K562 treated with DMSO at 1 percent for 4 hours (cell line): ENCODE data around the gene NR1I3. TPM values are rescaled to one million over a fixed set of nuclear protein-coding genes. Genes with fewer than 3 reads are reported as not detected.

Source experiments
- total RNA-seq: library from RNA; unstranded; fragments of 300-600 nt; gene quantifications from 2 replicates; pipeline ENCODE4 v1.2.3, GENCODE V29; 2022; ENCODE audit not compliant: insufficient read depth

The NR1I3 gene, protein sequence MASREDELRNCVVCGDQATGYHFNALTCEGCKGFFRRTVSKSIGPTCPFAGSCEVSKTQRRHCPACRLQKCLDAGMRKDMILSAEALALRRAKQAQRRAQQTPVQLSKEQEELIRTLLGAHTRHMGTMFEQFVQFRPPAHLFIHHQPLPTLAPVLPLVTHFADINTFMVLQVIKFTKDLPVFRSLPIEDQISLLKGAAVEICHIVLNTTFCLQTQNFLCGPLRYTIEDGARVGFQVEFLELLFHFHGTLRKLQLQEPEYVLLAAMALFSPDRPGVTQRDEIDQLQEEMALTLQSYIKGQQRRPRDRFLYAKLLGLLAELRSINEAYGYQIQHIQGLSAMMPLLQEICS
- total RNA-seq, result not detected in 2 replicates

DNA sequence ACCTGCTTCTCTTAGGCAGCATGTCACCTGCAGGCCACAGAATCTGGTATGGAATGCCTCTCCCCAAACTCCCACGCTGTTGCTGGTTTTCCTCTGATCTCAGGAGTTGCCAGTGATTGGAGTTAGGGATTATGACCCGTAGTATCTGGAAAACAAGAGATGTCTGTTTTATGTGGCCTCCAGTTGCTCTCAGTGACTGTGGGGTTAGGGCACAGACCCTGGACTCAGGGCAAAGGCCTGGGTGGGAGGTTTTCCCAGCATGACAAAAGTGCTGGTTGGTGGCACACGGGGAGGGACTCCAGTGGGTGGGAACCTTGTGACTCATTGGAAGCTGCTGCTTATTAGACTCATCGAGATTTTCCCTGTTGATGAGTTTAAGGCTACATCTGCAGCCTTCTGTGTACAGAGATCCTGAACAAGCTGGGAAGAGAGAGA, at the start of gene NR1I3:
Gene NR1I3, minus strand, starts transcription at position 165 of the 435 bp plus-strand sequence. CDS start 1,638 bp downstream, outside the sequence.

GRCh38 chr1:161258439-161259344, 20.7 kb upstream of the NR1I3 start, which contains the start of gene PCP4L1:
Gene PCP4L1 (plus strand): TSS chr1:161258745. CDS start chr1:161258975, 230 bp downstream.

GRCh38 chr1:161225534-161226319, 12.3 kb downstream of the NR1I3 start, which contains the start of gene TOMM40L:
Gene TOMM40L (plus strand): TSS chr1:161226060. CDS start chr1:161226490, 430 bp downstream.

DNA sequence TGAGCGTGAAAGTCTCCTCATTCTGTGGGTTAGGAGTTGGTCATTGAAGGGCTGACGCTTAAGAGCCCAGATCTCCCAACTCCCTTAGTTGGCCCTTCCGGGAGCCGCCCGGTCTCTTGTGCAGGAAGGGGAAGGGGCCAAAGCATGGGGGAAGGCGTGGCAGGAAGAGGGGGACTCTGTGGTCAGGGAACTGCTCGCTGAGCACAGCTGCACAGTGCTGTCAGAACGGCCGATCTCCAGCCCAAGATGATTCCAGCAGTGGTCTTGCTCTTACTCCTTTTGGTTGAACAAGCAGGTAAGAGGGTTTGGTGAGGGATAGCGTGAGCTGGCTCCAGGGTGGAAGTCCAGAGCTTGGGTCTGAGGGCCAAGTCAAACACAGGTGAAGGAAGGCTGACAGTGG, 22.9 kb downstream of the NR1I3 start, which contains the start of gene FCER1G:
Gene FCER1G, plus strand, starts transcription at position 220 of the 400 bp plus-strand sequence. Its CDS starts 27 bp downstream, at position 247.

GRCh38 chr1:161201836-161202712, 35.9 kb downstream of the NR1I3 start, which contains the start of gene NDUFS2:
Gene NDUFS2 (plus strand): TSS chr1:161202367. CDS start chr1:161202386, 19 bp downstream.

GRCh38 chr1:161198897-161199431, 39.0 kb downstream of the NR1I3 start, which contains the start of gene ADAMTS4:
Gene ADAMTS4 (minus strand): TSS chr1:161199054. CDS start chr1:161198627, 427 bp downstream.

Other genes with a start within 250 kb of the NR1I3 start
- gene F11R, start 217.1 kb downstream of the NR1I3 start, total RNA-seq, result 44.0 and 45.4 TPM in 2 replicates
- not detected in 2 replicates for gene TSTD1, start 199.2 kb downstream of the NR1I3 start, total RNA-seq
- gene USF1, start 192.2 kb downstream of the NR1I3 start, total RNA-seq, result 53.7 and 57.3 TPM in 2 replicates
- gene ARHGAP30, start 168.3 kb downstream of the NR1I3 start, total RNA-seq, result not detected in 2 replicates
- gene NECTIN4, start 148.6 kb downstream of the NR1I3 start, total RNA-seq, result not detected in 2 replicates
- gene KLHDC9, start 139.8 kb downstream of the NR1I3 start, total RNA-seq, result not detected in 2 replicates
- 145 and 191 TPM in 2 replicates for gene PFDN2, start 120.2 kb downstream of the NR1I3 start, total RNA-seq
- gene NIT1, start 120.1 kb downstream of the NR1I3 start, total RNA-seq, result 26.6 and 27.9 TPM in 2 replicates
- gene DEDD, start 105.5 kb downstream of the NR1I3 start, total RNA-seq, result 22.8 and 25.7 TPM in 2 replicates
- gene UFC1, start 84.2 kb downstream of the NR1I3 start, total RNA-seq, result 89.4 and 115 TPM in 2 replicates
- 18.7 and 24.9 TPM in 2 replicates for gene USP21, start 78.7 kb downstream of the NR1I3 start, total RNA-seq
- 20.5 and 26.6 TPM in 2 replicates for gene PPOX, start 71.8 kb downstream of the NR1I3 start, total RNA-seq
- gene B4GALT3, start 60.7 kb downstream of the NR1I3 start, total RNA-seq, result 67.8 and 78.2 TPM in 2 replicates
- gene ADAMTS4, start 39.1 kb downstream of the NR1I3 start, total RNA-seq, result 0.65 and 0.77 TPM in 2 replicates
- gene NDUFS2, start 35.8 kb downstream of the NR1I3 start, total RNA-seq, result 79.0 and 81.6 TPM in 2 replicates
- not detected in 2 replicates for gene FCER1G, start 22.9 kb downstream of the NR1I3 start, total RNA-seq
- not detected in 2 replicates for gene APOA2, start 14.6 kb downstream of the NR1I3 start, total RNA-seq
- gene TOMM40L, start 12.1 kb downstream of the NR1I3 start, total RNA-seq, result 8.5 and 12.5 TPM in 2 replicates
- gene PCP4L1, start 20.5 kb upstream of the NR1I3 start, total RNA-seq, result not detected in 2 replicates
- gene MPZ, start 71.8 kb upstream of the NR1I3 start, total RNA-seq, result 2.5 and 3.4 TPM in 2 replicates
- gene SDHC, start 76.2 kb upstream of the NR1I3 start, total RNA-seq, result 128 and 155 TPM in 2 replicates
- not detected in 2 replicates for gene CFAP126, start 129.7 kb upstream of the NR1I3 start, total RNA-seq